ENCODE results near the gene EFNA3. TPM values are rescaled to one million over a fixed set of nuclear protein-coding genes. Genes with fewer than 3 reads are reported as not detected.

EFNA3 gene
- total and polyA plus RNA-seq, 9 of the 15 experiments (the other 6 are each of a cell fraction or from before 2014, with no cell fraction given) = 0.59 to 7.9 (median 4.7) TPM

- intact Hi-C loops (cut with micrococcal nuclease) = no loop called here
- Histone ChIP-seq H3K9me1 (ENCODE audit: control insufficient read depth, insufficient read depth, low read length) (no peaks in the 10 kb centered on the region), H3K27me3 (ENCODE audit: control insufficient read depth in 2 of 2, insufficient read depth in 2 of 2, low read length in 2 of 2) (no peaks in the 10 kb centered on the region), H3K9ac (ENCODE audit: insufficient read depth in 1 of 2, low read depth in 2 of 2, low read length in 2 of 2) (peak overlapping the region in 1 of 2 experiments; percentile 59; a peak in 1 of 4 replicates), H3K9me3 (replicated peaks; ENCODE audit: control insufficient read depth, insufficient read depth, low read depth, low read length) (no peaks in the 10 kb centered on the region), H4K20me1 (replicated peaks; ENCODE audit: control insufficient read depth, insufficient read depth, low read length) (no peaks in the 10 kb centered on the region), H2AFZ (ENCODE audit: low read depth, low read length) (peak overlapping the region; percentile 67), H3K4me3 (no peak overlapping the region), H3K36me3 (ENCODE audit: control insufficient read depth, insufficient read depth, low read length) (no peaks in the 10 kb centered on the region), H3K79me2 (ENCODE audit: control insufficient read depth, insufficient read depth, low read length) (no peaks in the 10 kb centered on the region), H3K4me1 (replicated peaks in 1 of 2; ENCODE audit: control insufficient read depth in 2 of 2, insufficient read depth in 2 of 2, low read length in 2 of 2) (peaks cover 7 to 12% of the 10 kb centered on the region in 2 experiments; a peak in 4 of 5 replicates), H3K4me2 (ENCODE audit: insufficient read depth, low read length) (no peak overlapping the region), H3K27ac (ENCODE audit: extremely low read depth, low read depth, low read length) (no peak overlapping the region)
- ATAC-seq (no peak; the same call in 2 of the 3 replicates), FAIRE-seq (peak; percentile 75), DNase-seq (ENCODE audit: extremely low read depth in 1 of 4, low spot score in 3 of 4) (peak in 1 of 4 experiments; percentile 10)
- no TSS peak for BruUV-seq (replicated peaks)
- in situ Hi-C loops (cut with MboI) = no loop called here
- ChIA-PET CTCF (ENCODE audit: low intra/inter-chr PET ratio) (no interaction called here), POLR2A (no interaction called here)
- TF ChIP-seq RBM39 (optimal IDR thresholded peaks at IDR 0.05; ENCODE audit: low read depth, low read length) (no peak), MTA1 (IDR thresholded peaks at IDR 0.05; ENCODE audit: borderline replicate concordance) (peak; percentile 52; the same call in 1 of the 2 replicates), GATA2 (CRISPR knock-in tag; IDR thresholded peaks at IDR 0.05) (peak; percentile 73; the same call in 1 of the 2 replicates), NONO (IDR thresholded peaks at IDR 0.05; ENCODE audit: low read depth in 2 of 2, low read length in 1 of 2) (no peak), DACH1 (IDR thresholded peaks at IDR 0.05; ENCODE audit: partially characterized antibody) (peak; percentile 99), SPI1 (IDR thresholded peaks at IDR 0.05; ENCODE audit: borderline replicate concordance, low read depth, low read length) (peak; percentile 52; the same call in 1 of the 2 replicates), EP400 (IDR thresholded peaks at IDR 0.05) (no peak), NFIC (IDR thresholded peaks at IDR 0.05) (0 out of 2 replicates have a peak, but pooled peaks have one; percentile 38)
- WGBS (ENCODE audit: insufficient coverage, low coverage, missing lambda C conversion rate) = 43% methylated on average over 7 of the region's 7 CpGs
Measured at GRCh38 chr1:155104605-155105534, 26.2 kb downstream of the EFNA3 start.
